Measurements from ENCODE around the gene SYT13.

- TF ChIP-seq CTCF (optimal IDR thresholded peaks at IDR 0.05 in 1 of 3, IDR thresholded peaks at IDR 0.05 in 1 of 3, conservative IDR thresholded peaks at IDR 0.05 in 1 of 3; ENCODE audit: extremely low read depth in 1 of 3, insufficient read depth in 2 of 3, low read length in 3 of 3): no peak
- TF ChIP-seq EZH2 (IDR thresholded peaks at IDR 0.05; ENCODE audit: low read length): no peak
Measured at GRCh38 chr11:45223496-45223895, 62.6 kb downstream of the SYT13 start.

Measured in keratinocyte (primary cell).